PC-9 (cell line): ENCODE measurements around the gene C18orf63. TPM values are rescaled to one million over a fixed set of nuclear protein-coding genes. Genes with fewer than 3 reads are reported as not detected.

Experiments
- BruUV-seq: library from RNA; stranded (reverse); fragments of 400-500 nt; replicated peaks from 2 replicates; lab custom pipeline; 2021; lab: Mats Ljungman, UMichigan
- CTCF ChIA-PET: fragments of 300-600 bp; sonication (Branson Sonifier 250); formaldehyde crosslinking; loops from one replicate; lab custom pipeline; 2022; ENCODE audit warnings: antibody characterized with exemption; lab: Charles Lee
- POLR2A ChIA-PET: fragments of 300-600 bp; sonication (Branson Sonifier 250); formaldehyde crosslinking; loops from one replicate; lab custom pipeline; 2022; ENCODE audit warnings: antibody characterized with exemption; ENCODE audit not compliant: unreplicated experiment; lab: Charles Lee
- DNase-seq, 2 experiments: peaks; one replicate each; pipeline versions ENCODE4 v3.0.0 to v3.0.0-alpha.2; 2015 to 2022; ENCODE audit warnings: mixed read lengths in 1 of 2
- H2AFZ ChIP-seq: fragments of 200-600 bp; sonication (generic); 2 replicates; pipeline ENCODE4 v1.8.1; 2017; ENCODE audit warnings: antibody characterized with exemption
- H3F3A ChIP-seq: fragments of 200-600 bp; sonication (generic); 2 replicates; pipeline ENCODE4 v1.8.1; 2017; ENCODE audit warnings: antibody characterized with exemption, mild to moderate bottlenecking, low read depth; ENCODE audit not compliant: insufficient read depth
- H3K27ac ChIP-seq: fragments of 200-600 bp; sonication (generic); 2 replicates; pipeline ENCODE4 v1.6.1; 2016; ENCODE audit warnings: mixed run types
- H3K27me3 ChIP-seq: fragments of 200-600 bp; sonication (generic); 2 replicates; pipeline ENCODE4 v1.6.1; 2016; ENCODE audit warnings: low read depth, mixed run types; ENCODE audit not compliant: insufficient read depth
- H3K36me3 ChIP-seq: fragments of 200-600 bp; sonication (generic); 2 replicates; pipeline ENCODE4 v1.6.1; 2016; ENCODE audit warnings: low read depth, mixed run types
- H3K4me1 ChIP-seq: fragments of 200-600 bp; sonication (generic); replicated peaks from 2 replicates; pipeline ENCODE4 v1.6.1; 2016; ENCODE audit warnings: mixed run types; ENCODE audit not compliant: insufficient read depth
- H3K4me2 ChIP-seq: fragments of 200-600 bp; sonication (generic); 2 replicates; pipeline ENCODE4 v1.6.1; 2017; ENCODE audit warnings: mixed run types
- H3K4me3 ChIP-seq: fragments of 200-600 bp; sonication (generic); 2 replicates; pipeline ENCODE4 v1.6.1; 2016; ENCODE audit warnings: mixed run types
- H3K79me2 ChIP-seq: fragments of 200-600 bp; sonication (generic); 2 replicates; pipeline ENCODE4 v1.6.1; 2017; ENCODE audit warnings: low read depth, mixed run types
- H3K9me2 ChIP-seq: fragments of 200-600 bp; sonication (generic); 2 replicates; pipeline ENCODE4 v1.8.1; 2017; ENCODE audit warnings: mild to moderate bottlenecking; ENCODE audit not compliant: insufficient read depth
- H3K9me3 ChIP-seq: fragments of 200-600 bp; sonication (generic); 2 replicates; pipeline ENCODE4 v1.8.1; 2016; ENCODE audit warnings: low read depth; ENCODE audit not compliant: insufficient read depth
- H4K20me1 ChIP-seq: fragments of 200-600 bp; sonication (generic); 2 replicates; pipeline ENCODE4 v1.8.1; 2017; ENCODE audit not compliant: insufficient read depth
- EZH2 ChIP-seq: fragments of 200-600 bp; sonication (generic); IDR thresholded peaks from 2 replicates; pipeline ENCODE4 v1.8.0; 2017; ENCODE audit warnings: antibody characterized with exemption, low read depth
- intact Hi-C: fragments of 100-400 bp; cut with micrococcal nuclease; formaldehyde crosslinking; loops from one replicate; pipeline ENCODE4 v1.10.0; 2022; ENCODE audit not compliant: unreplicated experiment
- total RNA-seq: library from RNA; stranded (reverse); gene quantifications from 2 replicates; pipeline ENCODE4 v1.2.3, GENCODE V29; 2021
- TF ChIP-seq, protein P1 (sequence below): fragments of 200-600 bp; sonication (generic); conservative IDR thresholded peaks from 2 replicates; pipeline ENCODE4 v1.6.1; 2017; ENCODE audit warnings: mixed run types, antibody characterized with exemption, mild to moderate bottlenecking, moderate library complexity

Gene C18orf63
- total RNA-seq, 1 experiment from 2014 or later, result not detected

DNA sequence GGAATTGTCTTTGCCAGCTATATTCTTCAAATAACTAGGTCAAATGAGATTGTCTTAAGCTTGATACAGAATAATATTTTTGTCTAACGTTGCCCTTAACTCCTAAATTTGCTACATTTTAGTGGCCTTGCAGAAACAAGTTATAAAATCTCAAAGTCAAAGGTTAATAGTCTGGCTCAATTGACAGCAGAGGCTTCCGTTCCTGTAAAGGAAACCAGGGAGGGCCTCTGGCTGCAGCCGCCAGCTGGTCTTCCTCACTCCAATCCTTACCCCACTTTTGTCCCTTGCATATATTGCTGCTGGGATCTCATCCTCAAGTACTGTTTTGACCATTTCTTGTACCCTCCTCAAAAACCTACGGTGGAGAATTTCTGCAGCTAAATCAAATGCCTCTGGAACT lies 40.9 kb upstream of the C18orf63 start:
- no peaks in the 10 kb centered on the region for H3K9me3 ChIP-seq
- no peak for TF ChIP-seq EZH2
- TF ChIP-seq, protein P1, sequence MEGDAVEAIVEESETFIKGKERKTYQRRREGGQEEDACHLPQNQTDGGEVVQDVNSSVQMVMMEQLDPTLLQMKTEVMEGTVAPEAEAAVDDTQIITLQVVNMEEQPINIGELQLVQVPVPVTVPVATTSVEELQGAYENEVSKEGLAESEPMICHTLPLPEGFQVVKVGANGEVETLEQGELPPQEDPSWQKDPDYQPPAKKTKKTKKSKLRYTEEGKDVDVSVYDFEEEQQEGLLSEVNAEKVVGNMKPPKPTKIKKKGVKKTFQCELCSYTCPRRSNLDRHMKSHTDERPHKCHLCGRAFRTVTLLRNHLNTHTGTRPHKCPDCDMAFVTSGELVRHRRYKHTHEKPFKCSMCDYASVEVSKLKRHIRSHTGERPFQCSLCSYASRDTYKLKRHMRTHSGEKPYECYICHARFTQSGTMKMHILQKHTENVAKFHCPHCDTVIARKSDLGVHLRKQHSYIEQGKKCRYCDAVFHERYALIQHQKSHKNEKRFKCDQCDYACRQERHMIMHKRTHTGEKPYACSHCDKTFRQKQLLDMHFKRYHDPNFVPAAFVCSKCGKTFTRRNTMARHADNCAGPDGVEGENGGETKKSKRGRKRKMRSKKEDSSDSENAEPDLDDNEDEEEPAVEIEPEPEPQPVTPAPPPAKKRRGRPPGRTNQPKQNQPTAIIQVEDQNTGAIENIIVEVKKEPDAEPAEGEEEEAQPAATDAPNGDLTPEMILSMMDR, result no peak
- no peak overlapping the region for H3K27ac ChIP-seq
- no peak for DNase-seq
- no peaks in the 10 kb centered on the region for H3K36me3 ChIP-seq
- ChIA-PET POLR2A (no interaction called here), CTCF (no interaction called here)
- no peak overlapping the region for H2AFZ ChIP-seq
- BruUV-seq, result no TSS peak
- H3K9me2 ChIP-seq, result no peaks in the 10 kb centered on the region
- H3K4me3 ChIP-seq, result no peak overlapping the region
- H4K20me1 ChIP-seq, result no peaks in the 10 kb centered on the region
- no peaks in the 10 kb centered on the region for H3K4me1 ChIP-seq
- intact Hi-C loops, result no loop called here
- peaks cover 94% of the 10 kb centered on the region for H3K79me2 ChIP-seq
- H3K4me2 ChIP-seq, result no peak overlapping the region
- no peaks in the 10 kb centered on the region for H3K27me3 ChIP-seq
- no peaks in the 10 kb centered on the region for H3F3A ChIP-seq

DNA sequence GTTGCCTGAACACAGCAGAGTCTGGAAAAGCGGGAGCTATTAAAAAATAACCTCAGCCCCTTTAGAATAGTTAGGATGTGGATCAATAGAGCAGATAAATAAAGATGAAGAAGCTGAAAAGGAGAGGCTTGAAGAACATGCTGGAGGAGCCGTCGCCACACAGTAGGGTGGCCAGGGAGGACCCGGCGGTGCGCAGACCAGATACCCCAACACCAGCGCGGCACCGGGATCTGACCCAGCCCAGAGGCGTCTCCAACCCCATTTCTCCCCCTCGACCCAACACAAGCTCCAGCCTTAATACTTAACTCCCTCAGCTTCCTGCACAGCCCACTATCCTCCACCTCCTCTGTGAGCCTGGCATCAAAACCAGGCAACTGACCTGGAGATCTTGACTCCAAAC lies 39.9 kb upstream of the C18orf63 start:
- Histone ChIP-seq H3K4me2 (no peak overlapping the region), H3K79me2 (peaks cover 95% of the 10 kb centered on the region), H3K4me1 (peaks cover 1% of the 10 kb centered on the region), H3F3A (no peaks in the 10 kb centered on the region), H3K27me3 (no peaks in the 10 kb centered on the region), H3K4me3 (no peak overlapping the region), H4K20me1 (no peaks in the 10 kb centered on the region), H3K27ac (no peak overlapping the region), H2AFZ (no peak overlapping the region), H3K36me3 (no peaks in the 10 kb centered on the region), H3K9me2 (no peaks in the 10 kb centered on the region), H3K9me3 (no peaks in the 10 kb centered on the region)
- BruUV-seq, result no TSS peak
- intact Hi-C loops, result no loop called here
- no peak for DNase-seq
- POLR2A ChIA-PET, result no interaction called here
- CTCF ChIA-PET, result no interaction called here
- TF ChIP-seq EZH2, result no peak
- TF ChIP-seq, protein P1, result no peak

DNA sequence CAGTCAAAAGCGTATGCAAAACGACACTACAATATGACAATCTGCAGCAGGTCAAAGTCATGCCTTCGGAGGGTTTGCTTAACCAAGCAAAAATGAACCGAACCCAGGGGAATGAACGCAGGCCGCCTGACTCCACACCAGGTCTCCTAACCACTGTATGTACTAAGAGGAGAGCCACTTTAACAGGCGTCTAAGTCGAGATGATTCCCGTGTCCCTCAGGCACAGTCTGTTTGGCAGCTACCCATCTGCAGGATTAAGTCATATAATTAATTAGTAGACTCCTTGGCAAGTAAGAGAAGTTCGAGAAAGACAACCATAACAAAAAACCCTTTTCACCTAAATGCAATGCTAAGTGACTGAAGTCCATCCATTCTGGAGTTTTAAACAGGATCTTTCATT lies 39.0 kb upstream of the C18orf63 start:
- Histone ChIP-seq H3K4me2 (no peak overlapping the region), H3K79me2 (peaks cover 95% of the 10 kb centered on the region), H3K36me3 (no peaks in the 10 kb centered on the region), H3K27me3 (no peaks in the 10 kb centered on the region), H4K20me1 (no peaks in the 10 kb centered on the region), H3K9me3 (no peaks in the 10 kb centered on the region), H3K27ac (no peak overlapping the region), H3K4me1 (peaks cover 10% of the 10 kb centered on the region), H3F3A (peaks cover under 1% of the 10 kb centered on the region; the same call in 1 of the 2 replicates), H2AFZ (no peak overlapping the region), H3K4me3 (no peak overlapping the region), H3K9me2 (no peaks in the 10 kb centered on the region)
- CTCF ChIA-PET, result no interaction called here
- no peak for DNase-seq
- POLR2A ChIA-PET, result no interaction called here
- TF ChIP-seq, protein P1, result no peak
- TF ChIP-seq EZH2, result no peak
- intact Hi-C loops, result no loop called here
- BruUV-seq, result no TSS peak
